ENCODE results near the gene FDX2. TPM values are rescaled to one million over a fixed set of nuclear protein-coding genes. Genes with fewer than 3 reads are reported as not detected.
A peak's percentile ranks its signal among the peaks of the same experiment; 100 is the strongest.

The FDX2 gene
- total RNA-seq, 3 donors from 2014 or later (not counting 1 experiment from before 2014, with no cell fraction given): 1.7 to 4.1 (median 4.0) TPM

DNA sequence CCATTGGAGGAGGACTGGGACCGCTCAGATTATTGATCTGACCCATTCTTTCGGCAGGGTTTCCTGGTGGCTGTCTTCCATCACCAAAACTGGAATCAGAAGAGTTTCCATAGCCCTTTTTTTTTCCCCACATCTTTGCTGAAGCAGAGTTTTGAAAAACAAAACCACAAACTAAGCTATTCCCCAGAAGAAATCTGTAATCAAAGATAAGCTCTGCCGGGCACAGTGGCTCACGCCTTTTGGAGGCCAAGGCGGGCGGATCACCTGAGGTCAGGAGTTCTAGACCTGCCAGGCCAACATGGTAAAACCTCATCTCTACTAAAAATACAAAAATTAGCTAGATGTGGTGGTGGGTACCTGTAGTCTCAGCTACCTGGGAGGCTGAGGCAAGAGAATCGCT, 49.1 kb downstream of the FDX2 start:
- Mint-ChIP-seq H3K36me3 (no peaks in the 10 kb centered on the region), H3K4me1 (peaks cover 19 to 26% of the 10 kb centered on the region in 2 donors), H3K27me3 (ENCODE audit: low read depth in 2 of 2) (no peaks in the 10 kb centered on the region), H3K4me3 (no peak overlapping the region), H3K9me3 (no peaks in the 10 kb centered on the region), H3K27ac (no peak overlapping the region)
- ATAC-seq: no peak
- H3K4me1 ChIP-seq (ENCODE audit: control insufficient read depth, insufficient read depth, low read length): peaks cover 26% of the 10 kb centered on the region
- intact Hi-C loops (cut with micrococcal nuclease): no loop called here
- 89% methylated on average over 7 of the region's 7 CpGs for WGBS (ENCODE audit: insufficient coverage)
- no peak overlapping the region for H3K27ac ChIP-seq (ENCODE audit: low read length)
- no peaks in the 10 kb centered on the region for H3K36me3 ChIP-seq (ENCODE audit: control insufficient read depth, insufficient read depth, low read length)
- TF ChIP-seq, protein P1, sequence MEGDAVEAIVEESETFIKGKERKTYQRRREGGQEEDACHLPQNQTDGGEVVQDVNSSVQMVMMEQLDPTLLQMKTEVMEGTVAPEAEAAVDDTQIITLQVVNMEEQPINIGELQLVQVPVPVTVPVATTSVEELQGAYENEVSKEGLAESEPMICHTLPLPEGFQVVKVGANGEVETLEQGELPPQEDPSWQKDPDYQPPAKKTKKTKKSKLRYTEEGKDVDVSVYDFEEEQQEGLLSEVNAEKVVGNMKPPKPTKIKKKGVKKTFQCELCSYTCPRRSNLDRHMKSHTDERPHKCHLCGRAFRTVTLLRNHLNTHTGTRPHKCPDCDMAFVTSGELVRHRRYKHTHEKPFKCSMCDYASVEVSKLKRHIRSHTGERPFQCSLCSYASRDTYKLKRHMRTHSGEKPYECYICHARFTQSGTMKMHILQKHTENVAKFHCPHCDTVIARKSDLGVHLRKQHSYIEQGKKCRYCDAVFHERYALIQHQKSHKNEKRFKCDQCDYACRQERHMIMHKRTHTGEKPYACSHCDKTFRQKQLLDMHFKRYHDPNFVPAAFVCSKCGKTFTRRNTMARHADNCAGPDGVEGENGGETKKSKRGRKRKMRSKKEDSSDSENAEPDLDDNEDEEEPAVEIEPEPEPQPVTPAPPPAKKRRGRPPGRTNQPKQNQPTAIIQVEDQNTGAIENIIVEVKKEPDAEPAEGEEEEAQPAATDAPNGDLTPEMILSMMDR (IDR thresholded peaks at IDR 0.05): no peak
- no peaks in the 10 kb centered on the region for H3K9me3 ChIP-seq (ENCODE audit: control insufficient read depth, insufficient read depth, low read length)
- DNase-seq: no peak
- no peak overlapping the region for H3K4me3 ChIP-seq (ENCODE audit: low read length)
- H3K27me3 ChIP-seq (ENCODE audit: control insufficient read depth, insufficient read depth, low read length): no peaks in the 10 kb centered on the region

DNA sequence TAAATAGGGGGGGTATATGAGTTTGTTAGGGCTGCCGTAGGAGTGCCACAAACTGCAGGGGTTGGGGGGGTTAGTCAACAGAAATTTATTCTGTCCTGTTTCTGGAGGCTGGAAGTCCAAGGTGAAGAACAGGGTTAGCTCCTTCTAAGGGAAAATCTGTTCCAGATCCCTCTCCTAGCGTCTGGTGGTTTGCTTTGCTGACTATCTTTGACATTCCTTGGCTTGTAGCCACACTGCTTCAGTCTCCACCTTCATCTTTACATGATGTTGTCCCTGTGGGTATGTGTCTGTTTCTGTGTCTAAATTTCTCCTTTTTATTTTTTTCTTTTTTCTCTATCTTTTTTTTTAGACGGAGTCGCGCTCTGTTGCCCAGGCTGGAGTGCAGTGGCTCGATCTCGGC, 53.0 kb downstream of the FDX2 start:
- Histone ChIP-seq H3K4me3 (ENCODE audit: low read length) (no peak overlapping the region), H3K4me1 (ENCODE audit: control insufficient read depth, insufficient read depth, low read length) (peaks cover 3% of the 10 kb centered on the region), H3K27ac (ENCODE audit: low read length) (no peak overlapping the region), H3K36me3 (ENCODE audit: control insufficient read depth, insufficient read depth, low read length) (peaks cover 11% of the 10 kb centered on the region), H3K9me3 (ENCODE audit: control insufficient read depth, insufficient read depth, low read length) (no peaks in the 10 kb centered on the region), H3K27me3 (ENCODE audit: control insufficient read depth, insufficient read depth, low read length) (no peaks in the 10 kb centered on the region)
- Mint-ChIP-seq H3K36me3 (peaks cover under 1% of the 10 kb centered on the region), H3K27ac (no peak overlapping the region), H3K4me1 (no peaks in the 10 kb centered on the region), H3K27me3 (ENCODE audit: low read depth in 2 of 2) (no peaks in the 10 kb centered on the region), H3K9me3 (no peaks in the 10 kb centered on the region), H3K4me3 (no peak overlapping the region)
- 93% methylated on average over 6 of the region's 7 CpGs for WGBS (ENCODE audit: insufficient coverage)
- TF ChIP-seq, protein P1 (IDR thresholded peaks at IDR 0.05): no peak
- DNase-seq (no peak), ATAC-seq (no peak)
- intact Hi-C loops (cut with micrococcal nuclease): no loop called here

DNA sequence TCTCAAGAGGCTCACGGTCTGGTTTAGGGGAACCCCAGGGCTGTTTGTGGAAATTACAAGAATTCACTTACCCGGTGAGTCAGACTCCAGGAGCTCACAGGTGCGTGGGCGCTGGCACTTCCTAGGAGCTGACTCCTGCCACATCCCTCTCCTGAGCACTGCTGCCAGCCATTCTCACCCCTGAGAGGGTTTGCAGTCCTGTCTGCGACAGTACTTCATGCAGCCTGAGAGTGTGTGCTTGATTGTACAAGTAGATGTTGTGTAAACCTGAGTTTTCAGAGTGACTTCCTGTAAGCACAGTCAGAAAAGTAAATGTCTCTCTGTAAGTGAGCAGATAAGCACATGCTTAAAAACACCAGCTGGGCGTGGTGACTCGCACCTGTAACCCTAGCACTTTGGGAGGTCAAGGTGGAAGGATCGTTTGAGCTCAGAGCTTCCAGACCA, 55.7 kb downstream of the FDX2 start:
- TF ChIP-seq, protein P1 (IDR thresholded peaks at IDR 0.05): no peak
- Mint-ChIP-seq H3K27ac (no peak overlapping the region), H3K27me3 (ENCODE audit: low read depth in 2 of 2) (no peaks in the 10 kb centered on the region), H3K36me3 (peaks cover 9% of the 10 kb centered on the region), H3K4me3 (no peak overlapping the region), H3K4me1 (peaks cover 0 to 7% of the 10 kb centered on the region in 2 donors), H3K9me3 (no peaks in the 10 kb centered on the region)
- intact Hi-C loops (cut with micrococcal nuclease): no loop called here
- Histone ChIP-seq H3K27me3 (ENCODE audit: control insufficient read depth, insufficient read depth, low read length) (no peaks in the 10 kb centered on the region), H3K9me3 (ENCODE audit: control insufficient read depth, insufficient read depth, low read length) (no peaks in the 10 kb centered on the region), H3K4me1 (ENCODE audit: control insufficient read depth, insufficient read depth, low read length) (peaks cover 3% of the 10 kb centered on the region), H3K36me3 (ENCODE audit: control insufficient read depth, insufficient read depth, low read length) (peaks cover 30% of the 10 kb centered on the region), H3K27ac (ENCODE audit: low read length) (no peak overlapping the region), H3K4me3 (ENCODE audit: low read length) (no peak overlapping the region)
- ATAC-seq: no peak
- 81% methylated on average over 8 of the region's 8 CpGs for WGBS (ENCODE audit: insufficient coverage)
- peak in 1 of 2 donors; percentile 30 for DNase-seq

Other genes with a start within 250 kb of the FDX2 start
- gene SHFL, start 229.7 kb downstream of the FDX2 start, total RNA-seq: 100 to 1,000 TPM; 107 to 111 (median 107) TPM
- gene ANGPTL6, start 213.3 kb downstream of the FDX2 start, total RNA-seq: 1 to 10 TPM; 2.9 to 5.5 (median 3.3) TPM
- 10 to 100 TPM; 60.0 to 72.2 (median 69.2) TPM for gene PPAN, start 209.7 kb downstream of the FDX2 start, total RNA-seq
- gene P2RY11, start 204.3 kb downstream of the FDX2 start, total RNA-seq: 10 to 100 TPM; 44.1 to 52.3 (median 51.0) TPM
- gene EIF3G, start 196.1 kb downstream of the FDX2 start, total RNA-seq: 100 to 1,000 TPM; 377 to 471 (median 423) TPM
- gene DNMT1, start 121.1 kb downstream of the FDX2 start, total RNA-seq: 100 to 1,000 TPM; 266 to 323 (median 275) TPM
- gene S1PR2, start 84.7 kb downstream of the FDX2 start, total RNA-seq: 10 to 100 TPM in 1 of 3 donors, 1 to 10 TPM in 2; 6.8 to 12.6 (median 9.5) TPM
- 10 to 100 TPM; 34.5 to 41.6 (median 40.2) TPM for gene MRPL4, start 63.8 kb downstream of the FDX2 start, total RNA-seq
- gene ICAM1, start 44.9 kb downstream of the FDX2 start, total RNA-seq: 10 to 100 TPM; 33.1 to 73.7 (median 56.5) TPM
- gene ICAM4, start 29.1 kb downstream of the FDX2 start, total RNA-seq: 1 to 10 TPM; 1.3 to 3.6 (median 3.0) TPM
- gene ICAM5, start 26.1 kb downstream of the FDX2 start, total RNA-seq: 1 to 10 TPM; 1.1 to 1.6 (median 1.5) TPM
- 1 to 10 TPM; 1.4 to 2.2 (median 1.9) TPM for gene ZGLP1, start 6.2 kb downstream of the FDX2 start, total RNA-seq
- 10 to 100 TPM; 42.5 to 64.3 (median 55.9) TPM for gene RAVER1, start 17.5 kb upstream of the FDX2 start, total RNA-seq
- 100 to 1,000 TPM; 189 to 224 (median 199) TPM for gene ICAM3, start 23.6 kb upstream of the FDX2 start, total RNA-seq
- gene TYK2, start 64.6 kb upstream of the FDX2 start, total RNA-seq: 100 to 1,000 TPM; 401 to 469 (median 454) TPM
- gene CDC37, start 87.5 kb upstream of the FDX2 start, total RNA-seq: 100 to 1,000 TPM; 211 to 242 (median 223) TPM
- gene PDE4A, start 104.5 kb upstream of the FDX2 start, total RNA-seq: 10 to 100 TPM; 34.2 to 46.2 (median 44.9) TPM
- gene KEAP1, start 187.3 kb upstream of the FDX2 start, total RNA-seq: 10 to 100 TPM; 28.1 to 39.4 (median 34.6) TPM
- 100 to 1,000 TPM; 307 to 433 (median 368) TPM for gene S1PR5, start 201.4 kb upstream of the FDX2 start, total RNA-seq
- 100 to 1,000 TPM; 128 to 155 (median 138) TPM for gene ATG4D, start 227.9 kb upstream of the FDX2 start, total RNA-seq
- 10 to 100 TPM; 36.6 to 53.0 (median 49.5) TPM for gene KRI1, start 250.0 kb upstream of the FDX2 start, total RNA-seq

Measured in natural killer cell (primary cell).